NCI-H187 treated with DMSO at 0.1 percent for 48 hours (cell line): Measurements from ENCODE around the gene MSANTD3.

Experiments
- DNase-seq: peaks from one replicate; lab custom pipeline; 2025; lab: John Stamatoyannopoulos, UW

Gene MSANTD3

GRCh38 chr9:100465761-100466160 lies 38.8 kb downstream of the MSANTD3 start:
- DNase-seq = no peak

GRCh38 chr9:100466171-100466828 lies 39.4 kb downstream of the MSANTD3 start:
- no peak for DNase-seq

GRCh38 chr9:100466829-100467221 lies 39.9 kb downstream of the MSANTD3 start:
- no peak for DNase-seq

- no peak for DNase-seq
Observed at GRCh38 chr9:100468041-100468440, 41.1 kb downstream of the MSANTD3 start.

- DNase-seq = no peak
Observed at GRCh38 chr9:100472268-100472667, 45.3 kb downstream of the MSANTD3 start.

DNA sequence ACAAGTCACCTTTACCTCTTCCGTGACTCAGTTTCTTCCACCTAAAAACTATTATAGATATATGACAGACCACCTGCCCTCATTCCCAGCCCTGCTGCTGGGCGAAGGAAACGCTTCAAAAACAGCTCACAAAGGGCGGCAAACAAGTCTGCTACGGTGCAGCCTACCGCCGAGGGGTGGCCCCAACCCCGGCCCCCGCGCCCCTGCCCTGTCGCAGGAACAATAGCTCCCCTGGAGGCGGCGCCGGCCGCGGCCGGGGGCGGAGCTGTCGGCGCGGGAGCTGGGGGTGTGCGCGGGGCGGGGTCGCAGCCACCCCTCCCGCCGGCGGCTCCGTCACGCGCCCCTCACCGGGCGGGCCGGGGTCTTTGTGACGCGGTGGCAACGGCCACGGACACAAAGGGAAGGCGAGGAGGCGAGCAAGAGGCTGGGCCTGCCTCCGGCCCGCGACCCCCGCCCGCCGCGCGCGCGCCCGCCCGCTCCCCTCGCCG lies 45.9 kb downstream of the MSANTD3 start, which contains the start of gene TMEFF1:
TMEFF1 (plus strand) TSS at position 362 of the 488 bp plus-strand sequence. CDS start 396 bp downstream, outside the sequence.
- DNase-seq = no peak

GRCh38 chr9:100473276-100474081 lies 46.5 kb downstream of the MSANTD3 start:
- no peak for DNase-seq

GRCh38 chr9:100474082-100474923 lies 47.4 kb downstream of the MSANTD3 start:
- DNase-seq = no peak

- DNase-seq = no peak
Observed at GRCh38 chr9:100474924-100475276, 48.0 kb downstream of the MSANTD3 start.

- DNase-seq = no peak
Observed at GRCh38 chr9:100477241-100477640, 50.3 kb downstream of the MSANTD3 start.

DNA sequence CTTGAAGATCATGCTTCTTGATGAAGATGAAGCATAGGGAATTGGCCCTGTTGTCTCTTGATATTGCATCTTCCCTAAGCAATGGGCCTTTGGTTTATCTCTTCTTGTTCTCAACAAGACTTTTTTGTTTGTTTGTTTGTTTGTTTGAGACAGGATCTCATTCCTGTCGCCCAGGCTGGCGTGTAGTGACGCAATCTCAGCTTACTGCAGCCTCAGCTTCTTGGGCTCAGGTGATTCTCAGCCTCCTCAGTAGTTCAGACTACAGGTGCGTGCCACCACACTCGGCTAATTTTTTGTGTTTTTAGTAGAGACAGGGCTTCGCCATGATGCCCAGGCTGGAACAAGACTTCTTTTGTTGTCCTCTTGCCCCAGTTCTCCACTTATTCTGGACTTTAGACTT lies 51.2 kb downstream of the MSANTD3 start:
- no peak for DNase-seq

- DNase-seq = no peak
Observed at GRCh38 chr9:100479820-100480219, 52.9 kb downstream of the MSANTD3 start.

GRCh38 chr9:100485196-100485595 lies 58.3 kb downstream of the MSANTD3 start:
- no peak for DNase-seq

- DNase-seq = no peak
Observed at GRCh38 chr9:100486479-100487176, 59.7 kb downstream of the MSANTD3 start.

DNA sequence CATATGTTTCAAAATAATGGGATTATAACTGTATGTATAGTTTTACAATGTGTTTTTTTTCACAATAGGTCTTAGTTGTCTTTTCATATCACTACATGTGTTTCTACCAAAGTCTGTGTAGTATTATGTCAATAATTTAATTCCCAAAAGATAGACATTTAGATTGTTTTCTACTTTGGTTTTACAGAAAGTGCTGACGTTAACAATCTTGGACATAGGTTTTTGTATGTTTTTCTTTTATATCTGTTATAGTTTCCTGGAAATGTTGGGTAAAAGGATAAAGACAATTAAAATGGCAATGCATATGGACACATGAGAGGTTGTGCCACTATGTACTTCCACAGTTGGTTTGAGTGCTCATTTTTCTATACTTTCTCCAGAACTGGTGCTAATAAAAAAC lies 61.2 kb downstream of the MSANTD3 start:
- no peak for DNase-seq

- DNase-seq = no peak
Observed at GRCh38 chr9:100489836-100490235, 62.9 kb downstream of the MSANTD3 start.

DNA sequence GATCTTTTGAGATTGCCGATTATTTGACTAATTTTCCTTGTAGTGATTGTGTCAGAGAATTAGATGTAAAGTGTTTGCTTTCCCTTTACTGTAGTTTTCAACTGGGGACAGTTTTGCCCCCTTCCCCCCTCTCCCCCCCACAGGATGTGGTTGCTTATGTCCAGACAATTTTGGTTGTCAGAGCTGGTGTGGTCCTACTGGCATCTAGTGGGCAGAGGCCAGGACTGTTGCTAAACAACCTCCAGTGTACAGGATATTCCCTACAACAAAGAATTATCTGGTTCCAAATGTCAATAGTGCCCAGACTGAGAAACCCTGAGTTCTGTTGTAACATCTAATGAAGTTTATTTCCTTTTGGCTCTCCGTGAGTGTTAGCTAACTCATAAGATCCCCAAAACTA lies 66.0 kb downstream of the MSANTD3 start:
- no peak for DNase-seq

GRCh38 chr9:100498592-100498991 lies 71.6 kb downstream of the MSANTD3 start:
- DNase-seq = no peak

DNA sequence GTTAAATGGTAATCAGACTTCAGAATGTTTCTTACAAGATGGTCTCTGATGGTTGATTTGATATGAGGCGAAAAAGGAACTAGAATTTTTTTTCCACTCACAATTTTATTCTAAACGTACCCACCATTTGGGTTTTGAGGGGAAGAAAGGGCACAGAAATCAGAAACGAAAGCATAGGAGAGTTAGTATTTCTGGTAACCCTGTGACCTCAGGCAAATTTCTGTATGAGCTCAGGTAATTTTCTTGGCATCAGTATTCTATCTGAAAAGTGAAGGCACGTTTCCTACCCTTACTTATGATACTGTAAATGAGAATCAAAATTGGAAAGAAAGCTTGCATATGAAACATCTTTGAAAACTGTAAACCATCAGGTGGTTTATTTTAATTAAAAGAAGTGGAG lies 72.5 kb downstream of the MSANTD3 start:
- DNase-seq = no peak

DNA sequence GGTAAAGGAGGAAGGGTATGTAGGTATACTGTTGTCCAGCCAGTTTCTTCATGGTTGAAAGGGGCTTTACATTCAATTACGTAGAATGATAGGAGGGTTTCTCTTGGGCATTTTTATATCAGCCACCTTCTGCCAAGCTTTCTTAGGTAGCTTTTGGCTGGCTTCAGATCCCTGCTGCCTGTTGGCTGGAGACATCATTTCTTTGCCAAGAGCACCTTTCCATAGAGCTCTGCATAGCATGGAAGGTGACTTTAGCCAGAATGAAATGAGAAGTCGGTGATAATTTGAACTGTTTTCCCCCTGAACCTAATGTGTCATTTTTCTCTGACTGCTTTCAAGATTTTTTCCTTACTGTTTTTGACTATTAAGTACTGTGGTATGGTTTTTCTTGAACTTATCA lies 72.9 kb downstream of the MSANTD3 start:
- no peak for DNase-seq
